Liver (tissue), 9 donors: ENCODE results near the gene FCRL5. TPM values are rescaled to one million over a fixed set of nuclear protein-coding genes. Genes with fewer than 3 reads are reported as not detected.

Experiments
- DNase-seq: peaks from one replicate; pipeline ENCODE4 v3.0.0-alpha.2; 2017; ENCODE audit warnings: low spot score
- H3K27ac ChIP-seq, 2 donors: one replicate each; pipeline ENCODE4 v1.7.0; 2013; ENCODE audit warnings: inconsistent platforms in 2 of 2, low read length in 2 of 2, control low read depth in 1 of 2, low read depth in 1 of 2, mild to moderate bottlenecking in 1 of 2
- H3K27me3 ChIP-seq, 4 donors: one replicate each; pipeline versions ENCODE4 v1.6.1 to v1.7.0; 2013; ENCODE audit warnings: low read length in 3 of 4, inconsistent platforms in 1 of 4, mild to moderate bottlenecking in 1 of 4, moderate library complexity in 1 of 4; ENCODE audit not compliant: control insufficient read depth in 4 of 4, insufficient read depth in 4 of 4
- H3K36me3 ChIP-seq, 4 donors: one replicate each; pipeline versions ENCODE4 v1.6.1 to v1.7.0; 2013; ENCODE audit warnings: low read length in 3 of 4, mild to moderate bottlenecking in 3 of 4, low read depth in 1 of 4, moderate library complexity in 1 of 4; ENCODE audit not compliant: control insufficient read depth in 4 of 4, insufficient read depth in 3 of 4
- H3K4me1 ChIP-seq, 4 donors: one replicate each; pipeline versions ENCODE4 v1.6.1 to v1.7.0; 2013; ENCODE audit warnings: low read length in 3 of 4, mild to moderate bottlenecking in 3 of 4, moderate library complexity in 1 of 4; ENCODE audit not compliant: control insufficient read depth in 4 of 4, insufficient read depth in 4 of 4
- H3K4me3 ChIP-seq, 3 donors: one replicate each; pipeline versions ENCODE4 v1.6.1 to v1.7.0; 2013; ENCODE audit warnings: low read length in 3 of 3, control low read depth in 1 of 3, low read depth in 1 of 3, mild to moderate bottlenecking in 1 of 3
- H3K9ac ChIP-seq, 2 donors: one replicate each; pipeline ENCODE4 v1.7.0; 2013; ENCODE audit warnings: low read length in 2 of 2, mild to moderate bottlenecking in 2 of 2, moderate library complexity in 2 of 2, control low read depth in 1 of 2, low read depth in 1 of 2
- H3K9me3 ChIP-seq, 4 donors: one replicate each; pipeline versions ENCODE4 v1.6.1 to v1.7.0; 2013; ENCODE audit warnings: low read length in 3 of 4; ENCODE audit not compliant: control insufficient read depth in 4 of 4
- ATF3 ChIP-seq: IDR thresholded peaks from 2 replicates; pipeline ENCODE4 v1.6.1; 2016; ENCODE audit warnings: antibody characterized with exemption
- CTCF ChIP-seq: fragments of 150-350 bp; IDR thresholded peaks from 2 replicates; pipeline ENCODE4 v1.5.1; 2017; ENCODE audit warnings: improper control_type of control experiment, low read depth, low read length; ENCODE audit not compliant: missing input control
- EGR1 ChIP-seq, 2 donors: IDR thresholded peaks; 2 replicates each; pipeline ENCODE4 v1.6.1; 2016 to 2018; ENCODE audit warnings: antibody characterized with exemption in 2 of 2, low read depth in 2 of 2
- FOXA1 ChIP-seq: IDR thresholded peaks from 2 replicates; pipeline ENCODE4 v1.6.1; 2016; ENCODE audit warnings: antibody characterized with exemption
- FOXA2 ChIP-seq: IDR thresholded peaks from 2 replicates; pipeline ENCODE4 v1.6.1; 2016; ENCODE audit warnings: antibody characterized with exemption
- HNF4A ChIP-seq, 2 donors: conservative IDR thresholded peaks; 2 replicates each; pipeline ENCODE4 v1.6.1; 2016; ENCODE audit warnings: antibody characterized with exemption in 2 of 2, mild to moderate bottlenecking in 2 of 2
- HNF4G ChIP-seq: IDR thresholded peaks from 2 replicates; pipeline ENCODE4 v1.6.1; 2016; ENCODE audit warnings: antibody characterized with exemption
- JUND ChIP-seq, 2 donors: IDR thresholded peaks; 2 replicates each; pipeline ENCODE4 v1.6.1; 2016; ENCODE audit warnings: antibody characterized with exemption in 2 of 2
- NR2F2 ChIP-seq: IDR thresholded peaks from 2 replicates; pipeline ENCODE4 v1.6.1; 2016; ENCODE audit warnings: antibody characterized with exemption
- RAD21 ChIP-seq, 2 donors: IDR thresholded peaks; 2 replicates each; pipeline ENCODE4 v1.6.1; 2016; ENCODE audit warnings: antibody characterized with exemption in 2 of 2, mild to moderate bottlenecking in 2 of 2
- REST ChIP-seq: IDR thresholded peaks from 2 replicates; pipeline ENCODE4 v1.6.1; 2016; ENCODE audit warnings: antibody characterized with exemption, mild to moderate bottlenecking
- RXRA ChIP-seq, 2 donors: IDR thresholded peaks; 2 replicates each; pipeline ENCODE4 v1.6.1; 2017 to 2018; ENCODE audit warnings: antibody characterized with exemption in 2 of 2, mild to moderate bottlenecking in 1 of 2
- SP1 ChIP-seq: IDR thresholded peaks from 2 replicates; pipeline ENCODE4 v1.6.1; 2018; ENCODE audit warnings: antibody characterized with exemption, mild to moderate bottlenecking
- TAF1 ChIP-seq: conservative IDR thresholded peaks from 2 replicates; pipeline ENCODE4 v1.6.1; 2016; ENCODE audit warnings: antibody characterized with exemption, mild to moderate bottlenecking
- YY1 ChIP-seq: IDR thresholded peaks from 2 replicates; pipeline ENCODE4 v1.6.1; 2016; ENCODE audit warnings: antibody characterized with exemption, mild to moderate bottlenecking
- ZBTB33 ChIP-seq: IDR thresholded peaks from 2 replicates; pipeline ENCODE4 v1.6.1; 2016; ENCODE audit warnings: antibody characterized with exemption
- WGBS: extraction: QIAGEN DNeasy Blood & Tissue Kit; methylation state at CpG from one replicate; pipeline ENCODE4 v1.1.7; 2013; 5-methylcytosine and 5-hydroxymethylcytosine counted together
- polyA plus RNA-seq, 2 donors: library from polyadenylated mRNA; stranded (reverse) in 1 of 2; unstranded in 1 of 2; fragments of 200-250 nt in 1 of 2; fragments of >200 nt in 1 of 2; fragmentation: Nextera tagmentation in 1 of 2; extraction: Ambion mirVana in 1 of 2; gene quantifications; one replicate each; pipeline versions ENCODE4 v1.2.1 to v1.2.3, GENCODE V29; 2013 to 2015
- total RNA-seq, 2 donors: library from RNA; depleted of rRNA; stranded (reverse); fragments of >200 nt; gene quantifications; one replicate each; pipeline ENCODE4 v1.2.3, GENCODE V29; 2014
- donor health status: healthy.
- donor health status: healthy.
- donor health status: healthy.
- donor health status: healthy.
- donor health status: healthy.

Gene FCRL5
- total and polyA plus RNA-seq, 4 donors: 0.10 to 0.72 (median 0.52) TPM

GRCh38 chr1:157540852-157541251, 11.5 kb downstream of the FCRL5 start:
- no peak for TF ChIP-seq CTCF
- TF ChIP-seq YY1: no peak
- TF ChIP-seq TAF1: no peak
- no peak for TF ChIP-seq RXRA (IDR thresholded peaks at IDR 0.05)
- TF ChIP-seq HNF4G: no peak
- no peak for TF ChIP-seq FOXA2
- no peak for TF ChIP-seq ATF3
- Histone ChIP-seq H3K4me3 (no peak overlapping the region), H3K27me3 (peaks cover 0 to 4% (median 0%) of the 10 kb centered on the region in 4 donors), H3K27ac (no peak overlapping the region), H3K9me3 (no peaks in the 10 kb centered on the region), H3K36me3 (no peaks in the 10 kb centered on the region), H3K4me1 (no peaks in the 10 kb centered on the region), H3K9ac (no peak overlapping the region)
- 76% methylated on average over 3 of the region's 3 CpGs for WGBS
- no peak for DNase-seq

GRCh38 chr1:157540160-157540748, 12.1 kb downstream of the FCRL5 start:
- Histone ChIP-seq H3K27me3 (peaks cover 0 to 4% (median 0%) of the 10 kb centered on the region in 4 donors), H3K36me3 (no peaks in the 10 kb centered on the region), H3K27ac (no peak overlapping the region), H3K9me3 (no peaks in the 10 kb centered on the region), H3K4me3 (no peak overlapping the region), H3K9ac (no peak overlapping the region), H3K4me1 (no peaks in the 10 kb centered on the region)
- DNase-seq: no peak
- TF ChIP-seq FOXA2: no peak
- no peak for TF ChIP-seq EGR1 (IDR thresholded peaks at IDR 0.05; ENCODE audit: low read depth in 2 of 2)
- no peak for TF ChIP-seq REST
- no peak for TF ChIP-seq RAD21 (IDR thresholded peaks at IDR 0.05)
- no peak for TF ChIP-seq SP1
- no peak for TF ChIP-seq RXRA (IDR thresholded peaks at IDR 0.05)
- WGBS: 17% methylated on average over 2 of the region's 2 CpGs

- Histone ChIP-seq H3K9me3 (no peaks in the 10 kb centered on the region), H3K27me3 (peaks cover 0 to 4% (median 0%) of the 10 kb centered on the region in 4 donors)
- DNase-seq: no peak
Observed at GRCh38 chr1:157539568-157539967, 12.7 kb downstream of the FCRL5 start.

More at GRCh38 chr1:157539568-157539967, 12.7 kb downstream of the FCRL5 start:
- Histone ChIP-seq H3K27ac (no peak overlapping the region), H3K4me3 (no peak overlapping the region), H3K36me3 (no peaks in the 10 kb centered on the region), H3K4me1 (no peaks in the 10 kb centered on the region), H3K9ac (no peak overlapping the region)
- TF ChIP-seq CTCF (no peak), EGR1 (IDR thresholded peaks at IDR 0.05; ENCODE audit: low read depth in 2 of 2) (no peak), HNF4A (conservative IDR thresholded peaks at IDR 0.05) (no peak), JUND (IDR thresholded peaks at IDR 0.05) (no peak), TAF1 (no peak), ATF3 (no peak), NR2F2 (no peak), ZBTB33 (no peak), FOXA2 (no peak), RXRA (IDR thresholded peaks at IDR 0.05) (no peak), FOXA1 (no peak)
